GM21367 (cell line): ENCODE measurements around the gene CUBN.
"Not testable (repeated sequence)": the region's sequence is repeated elsewhere in the genome, so short reads cannot be mapped to it uniquely, and the experiment has no call there.

Source experiments
- ATAC-seq: cut with Tn5 transposase; IDR thresholded peaks from one replicate; pipeline ENCODE4 v1.9.1; 2021; ENCODE audit not compliant: unreplicated experiment

Gene CUBN

GRCh38 chr10:17019696-17020095, 109.9 kb downstream of the CUBN start:
- ATAC-seq: no peak

- ATAC-seq: not testable (repeated sequence)
Observed at GRCh38 chr10:17013131-17013983, 116.3 kb downstream of the CUBN start.

GRCh38 chr10:17012731-17013130, 116.9 kb downstream of the CUBN start:
- not testable (repeated sequence) for ATAC-seq

- no peak for ATAC-seq
Observed at GRCh38 chr10:17010363-17011145, 119.1 kb downstream of the CUBN start.

GRCh38 chr10:17009212-17009700, 120.4 kb downstream of the CUBN start:
- ATAC-seq: no peak

GRCh38 chr10:17007418-17007770, 122.2 kb downstream of the CUBN start:
- no peak for ATAC-seq

- ATAC-seq: no peak
Observed at GRCh38 chr10:17006631-17007417, 122.8 kb downstream of the CUBN start.

GRCh38 chr10:17005621-17006566, 123.7 kb downstream of the CUBN start:
- no peak for ATAC-seq

GRCh38 chr10:17004801-17005380, 124.7 kb downstream of the CUBN start:
- no peak for ATAC-seq

- no peak for ATAC-seq
Observed at GRCh38 chr10:17003651-17004286, 125.8 kb downstream of the CUBN start.

- no peak for ATAC-seq
Observed at GRCh38 chr10:17003151-17003550, 126.5 kb downstream of the CUBN start.

- ATAC-seq: no peak
Observed at GRCh38 chr10:17001961-17002749, 127.5 kb downstream of the CUBN start.

GRCh38 chr10:17001297-17001744, 128.3 kb downstream of the CUBN start:
- ATAC-seq: no peak

- no peak for ATAC-seq
Observed at GRCh38 chr10:16999665-17000451, 129.8 kb downstream of the CUBN start.

- ATAC-seq: no peak
Observed at GRCh38 chr10:16996530-16996964, 133.1 kb downstream of the CUBN start.

GRCh38 chr10:16995867-16996529, 133.6 kb downstream of the CUBN start:
- ATAC-seq: no peak

- ATAC-seq: no peak
Observed at GRCh38 chr10:16993186-16993585, 136.4 kb downstream of the CUBN start.
